K562 (cell line): ENCODE data around the gene ARAP1. TPM values are rescaled to one million over a fixed set of nuclear protein-coding genes. Genes with fewer than 3 reads are reported as not detected.

Source experiments
- ATAC-seq: fragments of 200-7000 bp; cut with Tn5 transposase; 3 replicates; pipeline ENCODE4 v1.9.1; 2020; ENCODE audit warnings: moderate library complexity
- BruUV-seq: library from RNA; stranded (reverse); fragments of 400-500 nt; replicated peaks from 2 replicates; lab custom pipeline; 2021; lab: Mats Ljungman, UMichigan
- CTCF ChIA-PET: fragments of 300-600 bp; formaldehyde crosslinking; extraction: SDS; loops from one replicate; lab custom pipeline; 2021; ENCODE audit warnings: low intra/inter-chr PET ratio; lab: Yijun Ruan, JAX
- POLR2A ChIA-PET: fragments of 300-600, 350-650 bp; sonication (Branson Sonifier 250); formaldehyde crosslinking; extraction: SDS; loops from one replicate; lab custom pipeline; 2021; ENCODE audit warnings: antibody characterized with exemption, inconsistent platforms; lab: Yijun Ruan, JAX
- DNase-seq, 4 experiments: peaks; one replicate each; pipeline versions ENCODE4 v3.0.0 to v3.0.0-alpha.2; 2011 to 2018; ENCODE audit warnings: low spot score in 3 of 4, mixed read lengths in 3 of 4; ENCODE audit errors: extremely low read depth in 1 of 4
- FAIRE-seq: peaks from 2 replicates; lab custom pipeline; 2011; peaks lifted over from hg19 to GRCh38; lab: Jason Lieb, UNC
- H2AFZ ChIP-seq: 2 replicates; pipeline ENCODE4 v1.6.0; 2011; ENCODE audit warnings: low read depth, low read length, control low read depth, inconsistent platforms
- H3K27ac ChIP-seq: fragments of 200-600 bp; 3 replicates; pipeline ENCODE4 v1.8.0; 2011; ENCODE audit warnings: low read depth, mild to moderate bottlenecking, control low read depth, inconsistent platforms, low read length, moderate library complexity, mixed read lengths; ENCODE audit errors: extremely low read depth
- H3K27me3 ChIP-seq, 2 experiments: fragments of 300-600 bp in 1 of 2; 2 replicates in 1 of 2; 3 replicates in 1 of 2; pipeline versions ENCODE4 v1.6.0 to v1.8.0; 2011; ENCODE audit warnings: inconsistent platforms in 2 of 2, low read length in 2 of 2, mild to moderate bottlenecking in 1 of 2, mixed read lengths in 1 of 2, moderate library complexity in 1 of 2; ENCODE audit not compliant: control insufficient read depth in 2 of 2, insufficient read depth in 2 of 2
- H3K36me3 ChIP-seq: fragments of 300-600 bp; 3 replicates; pipeline ENCODE4 v1.8.0; 2011; ENCODE audit warnings: mild to moderate bottlenecking, low read length, inconsistent platforms; ENCODE audit not compliant: control insufficient read depth, insufficient read depth
- H3K4me1 ChIP-seq, 2 experiments: fragments of 200-600 bp in 1 of 2; replicated peaks in 1 of 2; 2 replicates in 1 of 2; 3 replicates in 1 of 2; pipeline versions ENCODE4 v1.5.1 to v1.8.0; 2011; ENCODE audit warnings: inconsistent platforms in 2 of 2, low read length in 2 of 2, mild to moderate bottlenecking in 1 of 2, mixed read lengths in 1 of 2, moderate library complexity in 1 of 2; ENCODE audit not compliant: control insufficient read depth in 2 of 2, insufficient read depth in 2 of 2
- H3K4me2 ChIP-seq: 2 replicates; pipeline ENCODE4 v1.6.1; 2011; ENCODE audit warnings: low read length, control low read depth, inconsistent platforms, mixed read lengths; ENCODE audit not compliant: insufficient read depth
- H3K4me3 ChIP-seq: fragments of 200-600 bp; sonication (generic), shearing (Covaris generic); 2 replicates; pipeline ENCODE4 v1.5.1; 2016; ENCODE audit warnings: control low read depth, inconsistent platforms
- H3K79me2 ChIP-seq: fragments of 200-600 bp; 3 replicates; pipeline ENCODE4 v1.8.0; 2011; ENCODE audit warnings: low read length, inconsistent platforms; ENCODE audit not compliant: control insufficient read depth, insufficient read depth
- H3K9ac ChIP-seq, 2 experiments: 2 replicates each; pipeline versions ENCODE4 v1.6.0 to v1.6.1; 2011; ENCODE audit warnings: low read depth in 2 of 2, low read length in 2 of 2, control low read depth in 1 of 2, inconsistent platforms in 1 of 2, mild to moderate bottlenecking in 1 of 2, mixed read lengths in 1 of 2; ENCODE audit not compliant: insufficient read depth in 1 of 2
- H3K9me1 ChIP-seq: one replicate; pipeline ENCODE4 v1.6.0; 2011; ENCODE audit warnings: inconsistent platforms, mild to moderate bottlenecking, low read length, moderate library complexity; ENCODE audit not compliant: control insufficient read depth, insufficient read depth
- H3K9me3 ChIP-seq: replicated peaks from 2 replicates; pipeline ENCODE4 v1.5.1; 2011; ENCODE audit warnings: low read depth, low read length, inconsistent platforms; ENCODE audit not compliant: control insufficient read depth, insufficient read depth
- H4K20me1 ChIP-seq: replicated peaks from 2 replicates; pipeline ENCODE4 v1.6.1; 2011; ENCODE audit warnings: low read length, inconsistent platforms, mixed read lengths; ENCODE audit not compliant: control insufficient read depth, insufficient read depth
- DACH1 ChIP-seq: fragments of 450-650 bp; IDR thresholded peaks from 2 replicates; pipeline ENCODE4 v1.6.1; 2018; ENCODE audit not compliant: partially characterized antibody
- EGR1 ChIP-seq: fragments of 450-650 bp; conservative IDR thresholded peaks from 2 replicates; pipeline ENCODE4 v1.6.1; 2017; ENCODE audit warnings: mild to moderate bottlenecking
- ETV5 ChIP-seq: sonication (generic); formaldehyde crosslinking; IDR thresholded peaks from 2 replicates; pipeline ENCODE4 v1.4.0; 2020; ENCODE audit warnings: low read depth, mild to moderate bottlenecking, missing genetic modification reagents
- HDAC6 ChIP-seq: IDR thresholded peaks from 2 replicates; pipeline ENCODE4 v1.6.1; 2012; ENCODE audit warnings: low read depth, mild to moderate bottlenecking, control low read depth, inconsistent platforms, low read length, moderate library complexity
- HNRNPK ChIP-seq: fragments of 200-400 bp; formaldehyde crosslinking; IDR thresholded peaks from one replicate; pipeline ENCODE4 v1.6.1; 2018; ENCODE audit warnings: mild to moderate bottlenecking, low read depth, low read length; ENCODE audit not compliant: poor library complexity, severe bottlenecking
- KAT8 ChIP-seq: fragments of 450-650 bp; IDR thresholded peaks from 2 replicates; pipeline ENCODE4 v1.6.1; 2016; ENCODE audit warnings: low read depth, mild to moderate bottlenecking
- MTA3 ChIP-seq: fragments of 450-650 bp; formaldehyde crosslinking; IDR thresholded peaks from 2 replicates; pipeline ENCODE4 v1.6.1; 2017; ENCODE audit warnings: mild to moderate bottlenecking, borderline replicate concordance
- POLR2G ChIP-seq: fragments of 200-400 bp; formaldehyde crosslinking; IDR thresholded peaks from 2 replicates; pipeline ENCODE4 v1.6.1; 2017; ENCODE audit warnings: low read depth, mild to moderate bottlenecking, antibody characterized with exemption, low read length, moderate library complexity
- WGBS: fragments of 100-300 bp; shearing (Covaris generic); methylation state at CpG from one replicate; pipeline ENCODE4 v1.1.6; 2016; ENCODE audit warnings: low coverage, mixed read lengths; ENCODE audit not compliant: insufficient coverage; ENCODE audit errors: missing lambda C conversion rate; 5-methylcytosine and 5-hydroxymethylcytosine counted together
- in situ Hi-C: fragments of 300-500 bp; cut with MboI; formaldehyde crosslinking; loops from 4 replicates; pipeline ENCODE4 v1.15.0; 2018; ENCODE audit warnings: inconsistent platforms, mixed read lengths
- intact Hi-C: fragments of 100-400 bp; cut with micrococcal nuclease; formaldehyde crosslinking; loops from 2 replicates; pipeline ENCODE4 v1.14.2; 2022
- polyA plus RNA-seq, 8 experiments: library from polyadenylated mRNA; depleted of rRNA in 4 of 8; stranded (reverse) in 5 of 8; unstranded in 3 of 8; fragments of >200 nt; fragmentation: Nextera tagmentation in 2 of 8; fragmentation: Illumina TruSeq in 1 of 8; extraction: Ambion mirVana in 2 of 8; extraction: Trizol in 1 of 8; gene quantifications; 2 replicates each; pipeline versions ENCODE4 v1.2.1 to v1.2.3, GENCODE V29; 2011 to 2014; ENCODE audit warnings: inconsistent platforms in 1 of 8, missing spikeins in 1 of 8
- total RNA-seq, 7 experiments: library from RNA; depleted of rRNA in 6 of 7; stranded (reverse); fragments of >200 nt in 6 of 7; fragmentation: Illumina TruSeq in 2 of 7; extraction: Trizol in 2 of 7; gene quantifications; 2 replicates each; pipeline versions ENCODE4 v1.2.1 to v1.2.3, GENCODE V29; 2011 to 2021; ENCODE audit warnings: low replicate concordance in 1 of 7
- TF ChIP-seq, protein P1 (sequence below): fragments of 450-650 bp; IDR thresholded peaks from 2 replicates; pipeline ENCODE4 v1.6.1; 2016; ENCODE audit warnings: missing biosample characterization, missing genetic modification characterization
- TF ChIP-seq, protein P2 (sequence below), 2 experiments: IDR thresholded peaks in 1 of 2; conservative IDR thresholded peaks in 1 of 2; 2 replicates each; pipeline ENCODE4 v1.6.1; 2016; ENCODE audit warnings: low read depth in 2 of 2, mild to moderate bottlenecking in 1 of 2, missing compliant biosample characterization in 1 of 2, missing genetic modification characterization in 1 of 2, moderate library complexity in 1 of 2

ARAP1 gene
- total and polyA plus RNA-seq, 9 of the 15 experiments (the other 6 are each of a cell fraction or from before 2014, with no cell fraction given) = 0.23 to 67.0 (median 24.6) TPM

DNA sequence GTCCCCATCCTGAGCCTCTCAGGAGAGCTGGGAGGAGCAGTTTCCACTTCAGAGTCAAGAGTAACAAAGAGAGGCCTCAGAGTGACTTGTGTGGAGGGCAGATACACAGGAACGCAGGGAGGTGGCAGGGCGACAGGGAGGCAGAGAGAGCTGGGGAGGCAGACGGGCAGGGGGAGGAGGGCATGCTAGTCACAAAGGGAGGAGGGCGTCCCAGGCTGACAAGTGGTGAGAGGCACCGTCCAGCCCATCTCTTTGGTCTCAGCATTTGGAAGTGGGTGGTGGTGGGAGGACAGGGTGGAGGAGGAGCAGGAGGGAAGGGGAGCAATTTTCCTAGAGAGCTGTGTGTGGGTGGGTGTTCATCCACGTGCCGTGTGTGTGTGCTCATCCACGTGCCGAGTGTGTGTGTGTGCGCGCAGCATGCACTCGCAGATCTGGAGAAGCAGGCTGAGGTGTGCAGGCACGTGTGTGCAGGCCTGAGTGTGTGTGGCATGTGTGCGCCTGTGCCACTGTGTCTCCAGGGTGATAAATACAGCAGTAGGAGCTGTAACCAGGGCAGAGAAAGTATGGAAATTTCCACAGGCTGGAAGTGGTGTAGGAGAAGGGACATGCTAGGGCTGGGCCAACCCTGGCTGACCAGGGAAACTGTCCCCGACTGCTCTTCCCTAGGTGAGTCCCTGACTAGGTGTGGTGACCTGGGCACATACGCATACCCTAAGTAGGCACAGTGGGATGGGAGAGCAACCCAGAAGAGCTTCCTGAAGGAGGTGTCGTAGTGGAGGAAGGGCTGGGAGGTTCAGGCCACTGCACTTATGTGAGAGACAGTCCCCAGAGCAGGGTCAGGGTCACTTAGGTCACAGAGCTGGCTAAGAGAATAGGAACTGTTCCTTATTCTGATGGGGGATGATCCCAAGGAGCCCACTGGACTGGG lies 70.7 kb downstream of the ARAP1 start (continued):
- TF ChIP-seq EGR1 (peak; percentile 47; the same call in 1 of the 2 replicates), HNRNPK (no peak)
- TF ChIP-seq, all 486 proteins: peak for 11

DNA sequence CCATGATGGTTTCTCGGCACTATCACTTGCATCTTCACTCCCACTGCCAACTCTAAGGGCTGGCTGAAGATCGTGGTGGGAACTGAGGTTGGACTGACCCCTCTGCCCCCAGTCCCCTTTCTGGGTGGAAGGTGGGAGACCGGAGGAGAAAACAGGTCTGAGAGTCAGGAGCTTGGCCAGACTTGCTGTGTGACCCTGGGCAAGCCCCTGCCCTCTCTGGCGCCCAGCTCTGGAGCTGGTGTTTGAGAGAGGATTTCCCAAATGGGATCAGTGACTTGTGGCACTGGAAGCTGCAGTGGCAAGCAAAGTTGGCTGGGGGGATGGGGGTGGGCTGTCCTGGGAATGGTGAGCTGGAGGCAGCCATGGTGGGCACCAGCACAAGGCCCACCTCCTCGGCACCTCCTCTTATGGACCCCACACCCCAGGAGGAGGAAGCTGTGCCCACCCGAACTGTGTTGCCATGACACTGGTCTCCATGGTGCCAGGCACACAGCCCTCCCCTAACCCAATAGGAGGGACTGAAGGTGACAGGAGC lies 71.5 kb downstream of the ARAP1 start:
- no peak overlapping the region for H3K4me3 ChIP-seq
- peaks cover 24% of the 10 kb centered on the region; the same call in 2 of the 3 replicates for H3K36me3 ChIP-seq
- H3K4me1 ChIP-seq = peaks cover 3 to 33% of the 10 kb centered on the region in 2 experiments; a peak in 4 of 5 replicates
- in situ Hi-C loops = loop anchor here (5.0 kb wide), 1 partner anchor 93 kb away; no protein-coding TSS in a partner anchor
- no peak overlapping the region for H3K9ac ChIP-seq
- peak; percentile 50; the same call in 1 of the 2 replicates for TF ChIP-seq POLR2G
- TF ChIP-seq, protein P1, sequence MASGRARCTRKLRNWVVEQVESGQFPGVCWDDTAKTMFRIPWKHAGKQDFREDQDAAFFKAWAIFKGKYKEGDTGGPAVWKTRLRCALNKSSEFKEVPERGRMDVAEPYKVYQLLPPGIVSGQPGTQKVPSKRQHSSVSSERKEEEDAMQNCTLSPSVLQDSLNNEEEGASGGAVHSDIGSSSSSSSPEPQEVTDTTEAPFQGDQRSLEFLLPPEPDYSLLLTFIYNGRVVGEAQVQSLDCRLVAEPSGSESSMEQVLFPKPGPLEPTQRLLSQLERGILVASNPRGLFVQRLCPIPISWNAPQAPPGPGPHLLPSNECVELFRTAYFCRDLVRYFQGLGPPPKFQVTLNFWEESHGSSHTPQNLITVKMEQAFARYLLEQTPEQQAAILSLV (tag) = no peak
- TF ChIP-seq, protein P2, sequence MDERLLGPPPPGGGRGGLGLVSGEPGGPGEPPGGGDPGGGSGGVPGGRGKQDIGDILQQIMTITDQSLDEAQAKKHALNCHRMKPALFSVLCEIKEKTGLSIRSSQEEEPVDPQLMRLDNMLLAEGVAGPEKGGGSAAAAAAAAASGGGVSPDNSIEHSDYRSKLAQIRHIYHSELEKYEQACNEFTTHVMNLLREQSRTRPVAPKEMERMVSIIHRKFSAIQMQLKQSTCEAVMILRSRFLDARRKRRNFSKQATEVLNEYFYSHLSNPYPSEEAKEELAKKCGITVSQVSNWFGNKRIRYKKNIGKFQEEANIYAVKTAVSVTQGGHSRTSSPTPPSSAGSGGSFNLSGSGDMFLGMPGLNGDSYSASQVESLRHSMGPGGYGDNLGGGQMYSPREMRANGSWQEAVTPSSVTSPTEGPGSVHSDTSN (CRISPR knock-in tag; IDR thresholded peaks at IDR 0.05; ENCODE audit: low read depth) = no peak
- TF ChIP-seq, protein P2 (tag; conservative IDR thresholded peaks at IDR 0.05; ENCODE audit: low read depth) = no peak
- TF ChIP-seq ETV5 = no peak
- no peak for TF ChIP-seq KAT8
- no peak for TF ChIP-seq HDAC6
- TF ChIP-seq DACH1 = no peak
- no peak for TF ChIP-seq MTA3
- TF ChIP-seq, all 486 proteins: peak for 1
- Histone ChIP-seq H3K9me1 (peaks cover 5% of the 10 kb centered on the region), H2AFZ (no peak overlapping the region), H3K27ac (no peak overlapping the region), H4K20me1 (peaks cover 43% of the 10 kb centered on the region), H3K9me3 (no peaks in the 10 kb centered on the region), H3K27me3 (peaks cover 7 to 39% of the 10 kb centered on the region in 2 experiments; a peak in 4 of 5 replicates), H3K79me2 (no peaks in the 10 kb centered on the region), H3K4me2 (no peak overlapping the region)
- intact Hi-C loops = loop anchor here (5.0 kb wide), 1 partner anchor 208 kb away; no protein-coding TSS in a partner anchor
- ChIA-PET CTCF (no interaction called here), POLR2A (interaction anchor here (0.6 to 1.4 kb wide), 4 partner anchors 9 to 396 kb away, joined by 3 to 7 read pairs (median 4); no protein-coding TSS in a partner anchor)
- FAIRE-seq = no peak
- no peak for DNase-seq
- no peak for ATAC-seq
- BruUV-seq = no TSS peak
- WGBS = 4% methylated on average over 6 of the region's 6 CpGs
